Pons (tissue), 1 donor: ENCODE results near the gene FLT4.

Source experiments
- DNase-seq: peaks from one replicate; pipeline ENCODE4 v3.0.0-alpha.2; 2016; ENCODE audit warnings: low spot score

The FLT4 gene

DNA sequence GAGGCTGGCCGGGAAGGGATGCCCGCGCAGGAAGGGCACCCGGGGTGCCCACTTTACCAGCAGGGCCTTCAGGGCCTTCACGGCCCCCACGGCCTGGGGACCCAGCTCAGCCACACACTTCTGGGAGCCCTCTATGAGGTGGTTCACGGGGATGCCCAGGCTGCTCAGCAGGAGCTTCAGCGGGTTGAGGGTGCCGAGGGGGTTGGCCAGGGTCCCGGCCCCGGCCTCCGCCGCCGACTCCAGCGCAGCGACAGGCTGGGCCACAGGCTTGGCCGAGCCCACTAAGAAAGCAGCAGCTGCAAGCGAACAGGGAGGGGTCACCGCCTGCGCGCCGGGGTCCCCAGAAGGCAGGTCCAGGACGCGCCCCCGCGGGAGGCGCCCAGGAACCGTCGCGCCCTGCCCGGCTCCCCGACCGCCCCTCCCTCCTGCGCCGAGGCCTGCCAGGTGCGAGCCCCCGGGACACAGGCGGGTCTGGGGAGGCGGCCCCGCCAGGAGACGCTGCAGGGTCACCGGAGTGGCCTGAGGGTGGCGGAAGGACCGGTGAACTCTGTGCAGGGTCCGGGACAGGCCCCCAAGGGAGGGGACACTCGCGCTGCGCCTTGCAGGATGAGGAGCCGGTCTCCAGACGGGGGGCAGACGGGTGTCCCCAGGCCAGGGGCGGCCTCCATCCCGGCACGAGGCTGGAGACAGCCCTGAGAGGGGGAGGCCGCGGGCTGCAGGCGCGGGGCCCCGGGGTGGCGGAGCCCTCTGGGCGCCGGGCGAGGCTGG lies 58.7 kb downstream of the FLT4 start:
- no peak for DNase-seq

DNA sequence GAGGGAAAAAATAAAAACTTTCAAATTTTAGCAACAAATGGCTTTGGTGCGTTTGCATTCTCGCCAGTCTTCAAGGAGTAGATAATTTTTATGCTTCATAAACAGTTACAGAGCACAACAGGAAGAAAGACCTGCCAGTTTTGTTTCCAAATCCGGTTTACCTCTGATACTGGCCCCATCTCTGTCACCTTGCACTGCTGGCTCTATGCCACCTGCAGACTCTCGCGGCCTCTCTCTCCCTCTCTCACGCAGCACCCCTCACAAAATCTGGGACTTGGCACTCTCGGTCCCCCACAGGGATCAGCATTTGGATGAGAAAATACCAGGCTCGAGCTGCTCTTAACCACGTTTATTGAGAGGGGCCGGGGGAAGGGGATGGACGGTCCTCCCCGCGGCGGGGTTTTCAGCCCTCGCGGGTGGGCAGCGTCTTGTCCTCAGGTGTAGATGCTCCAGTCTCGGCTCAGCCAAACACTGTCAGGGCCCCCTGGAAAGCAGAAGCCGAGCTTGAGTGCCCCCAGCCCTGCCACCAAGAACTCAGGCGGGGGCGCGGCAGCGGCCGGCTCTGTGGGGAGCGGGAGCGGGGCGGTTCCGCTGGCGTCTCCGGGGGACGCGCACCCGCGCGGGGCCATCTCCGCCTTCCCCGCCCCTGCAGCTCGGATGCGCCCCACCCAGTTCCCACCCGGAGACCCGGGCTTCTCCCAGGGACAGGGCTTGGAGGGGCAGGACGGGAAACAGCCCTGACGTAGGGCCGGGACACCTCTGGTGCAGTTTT lies 59.4 kb downstream of the FLT4 start:
- DNase-seq: no peak

DNA sequence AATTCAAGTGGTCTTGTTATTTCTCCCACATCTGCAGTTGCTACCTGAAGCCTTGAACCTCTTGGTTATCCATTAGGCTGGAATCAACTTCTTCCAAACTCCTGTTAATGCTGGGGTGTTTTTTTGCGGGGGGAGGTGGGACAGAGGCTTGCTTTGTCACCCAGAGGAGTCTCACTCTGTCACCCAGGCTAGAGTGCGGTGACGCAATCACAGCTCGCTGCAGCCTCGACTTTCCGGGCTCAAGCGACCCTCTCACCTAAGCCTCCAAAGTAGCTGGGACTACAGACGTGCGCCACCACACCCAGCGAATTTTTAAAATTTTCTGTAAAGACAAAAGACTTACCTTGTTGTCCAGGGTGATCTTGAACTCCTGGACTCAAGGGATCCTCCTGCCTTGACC lies 62.5 kb downstream of the FLT4 start:
- DNase-seq: no peak

DNA sequence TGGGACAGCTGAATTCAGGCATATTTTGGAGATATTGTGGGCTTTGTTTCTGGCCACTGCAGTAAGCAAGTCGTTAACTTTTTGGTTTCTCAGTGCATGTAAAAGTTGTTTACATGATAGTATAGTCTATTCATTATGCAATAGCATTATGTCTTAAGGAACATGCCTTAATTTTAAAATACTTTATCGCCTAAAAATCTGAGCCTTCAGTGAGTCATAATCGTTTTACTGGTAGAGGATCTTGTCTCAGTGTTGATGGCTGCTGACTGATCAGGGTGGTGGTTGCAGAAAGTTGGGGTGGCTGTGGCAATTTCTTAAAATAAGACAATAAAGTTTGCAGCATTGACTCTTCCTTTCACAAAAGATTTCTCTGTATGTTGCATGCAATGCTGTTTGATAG lies 63.2 kb downstream of the FLT4 start:
- DNase-seq: no peak

DNA sequence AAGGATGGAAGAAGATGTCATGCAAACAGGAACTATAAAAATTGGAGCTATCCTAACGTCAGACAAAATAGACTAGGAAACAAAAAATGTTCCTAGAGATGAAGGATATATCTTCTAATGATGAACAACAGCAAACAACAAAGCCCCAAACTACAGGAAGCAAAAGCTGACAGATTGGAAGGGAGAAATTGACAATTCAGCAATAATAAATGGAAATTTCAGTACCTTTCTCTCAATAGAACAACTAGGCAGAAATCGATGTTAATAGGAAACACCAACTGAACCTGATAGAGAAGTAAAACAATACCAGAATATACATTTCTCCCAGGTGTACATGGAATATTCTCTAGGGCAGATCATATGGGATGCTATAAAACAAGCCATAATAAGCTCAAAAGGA lies 65.7 kb downstream of the FLT4 start:
- DNase-seq: no peak

DNA sequence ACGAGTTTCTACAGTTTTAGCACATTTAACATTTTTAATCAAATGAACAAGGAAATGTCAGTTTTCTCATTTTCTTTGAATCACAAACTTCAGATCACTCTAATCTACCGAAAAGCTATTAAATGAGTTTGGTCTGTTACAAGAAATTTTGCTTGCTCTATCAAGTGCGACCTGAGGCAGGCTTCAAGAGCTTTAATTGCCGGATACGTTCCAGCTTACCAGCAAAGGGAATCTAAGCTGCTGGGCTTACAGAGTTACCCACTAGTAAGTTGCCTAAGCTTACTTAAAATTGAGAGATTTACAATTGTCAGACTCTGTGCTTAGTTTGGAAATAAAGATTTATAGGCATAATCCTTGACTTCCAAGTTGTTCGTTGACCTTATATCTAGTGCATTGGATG lies 68.7 kb downstream of the FLT4 start:
- no peak for DNase-seq

DNA sequence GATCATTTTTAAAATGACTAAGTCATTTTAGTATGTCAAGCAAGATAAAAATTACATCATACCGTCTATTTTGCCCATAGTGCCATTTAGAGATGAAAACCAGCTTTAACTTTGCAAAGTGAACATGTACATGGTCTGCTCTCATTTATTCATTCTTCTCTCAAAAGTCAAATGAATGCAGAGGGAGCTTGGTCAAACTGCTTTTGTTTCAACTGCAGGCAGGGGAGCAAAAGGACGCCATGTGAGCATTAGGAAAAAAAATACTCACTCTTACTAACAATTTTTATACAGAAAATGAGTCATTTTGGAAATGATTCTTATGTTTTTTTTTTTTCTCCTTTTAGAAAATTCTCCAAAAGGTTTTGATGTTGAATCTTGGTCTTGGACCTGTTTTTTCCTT lies 73.8 kb downstream of the FLT4 start:
- no peak for DNase-seq

- no peak for DNase-seq
These were observed 80.5 kb downstream of the FLT4 start for GRCh38 chr5:180568914-180569313.

DNA sequence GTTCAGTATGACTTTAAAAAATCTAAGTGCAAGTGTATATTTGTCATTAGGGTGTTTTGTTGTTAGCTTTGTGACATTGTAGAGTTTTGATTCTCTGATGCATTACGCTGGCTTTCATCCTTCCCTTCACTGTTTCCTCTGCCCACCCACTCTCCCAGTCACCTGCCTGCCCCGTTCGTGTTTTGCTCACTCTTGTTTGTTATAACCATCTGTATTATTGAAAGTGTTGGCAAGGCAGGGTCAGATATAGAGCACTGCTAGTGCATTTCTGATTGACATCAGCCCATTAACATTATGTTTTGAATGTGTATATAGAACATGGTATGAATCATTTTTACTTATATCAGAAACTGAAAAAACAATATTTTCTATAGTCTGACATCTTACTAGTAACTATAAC lies 85.4 kb downstream of the FLT4 start:
- DNase-seq: no peak

DNA sequence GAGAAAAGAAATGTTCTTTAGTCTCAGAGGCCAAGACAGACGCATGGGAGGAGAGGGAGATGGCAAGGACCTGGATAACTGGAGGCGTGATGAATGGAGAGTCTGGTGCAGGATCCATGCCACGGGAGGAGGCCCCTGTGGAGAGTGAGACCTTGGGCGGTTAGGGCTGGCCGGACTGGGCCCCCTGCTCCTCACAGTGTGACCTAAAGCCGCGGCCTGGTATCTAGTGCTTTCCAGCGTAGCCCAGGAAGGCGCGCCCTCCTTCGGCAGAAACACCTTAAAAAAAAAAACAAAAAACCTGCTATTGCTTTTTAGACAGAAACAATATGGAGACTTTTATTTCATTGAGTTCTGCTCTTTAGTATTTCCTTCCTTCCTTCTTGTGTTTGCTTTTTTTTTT lies 91.2 kb downstream of the FLT4 start:
- DNase-seq: no peak

- DNase-seq: no peak
These were observed 92.1 kb downstream of the FLT4 start for GRCh38 chr5:180557217-180557809.

DNA sequence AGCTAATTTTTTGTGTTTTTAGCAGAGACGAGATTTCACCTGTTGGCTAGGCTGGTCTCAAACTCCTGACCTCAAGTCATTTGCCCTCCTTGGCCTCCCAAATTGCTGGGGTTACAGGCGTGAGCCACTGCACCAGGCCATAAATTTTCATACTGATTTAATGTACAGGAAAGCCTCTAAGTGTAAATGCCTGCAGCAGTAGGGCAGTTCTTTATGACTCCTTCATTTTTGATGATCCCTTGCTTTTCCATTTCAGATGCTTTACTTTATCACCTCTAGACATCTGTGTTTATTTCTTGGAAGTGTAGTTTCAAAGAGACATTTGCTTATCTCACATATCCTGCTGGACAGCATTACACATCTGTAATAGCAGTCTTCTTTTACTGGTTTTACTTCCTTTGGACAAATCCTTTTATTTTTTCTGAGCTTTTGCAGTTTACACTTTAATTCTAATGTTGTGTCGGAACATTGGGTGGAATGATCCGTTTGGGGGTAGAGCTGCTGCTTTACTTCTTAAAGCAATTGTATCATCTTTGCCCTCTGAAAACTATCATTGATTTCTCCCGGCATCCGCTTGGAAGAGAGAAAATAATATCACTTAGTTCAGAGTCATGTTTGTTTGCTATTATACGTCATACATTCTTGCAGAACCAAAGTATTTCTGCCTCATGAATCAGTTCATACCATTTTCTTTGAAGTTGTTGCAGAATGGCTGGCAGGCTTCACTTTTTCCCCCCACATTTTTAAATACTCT lies 94.1 kb downstream of the FLT4 start:
- DNase-seq: no peak

- no peak for DNase-seq
These were observed 95.9 kb downstream of the FLT4 start for GRCh38 chr5:180553530-180553929.
